Uterus (tissue), 4 donors: Measurements from ENCODE around the gene ACTBL2. TPM values are rescaled to one million over a fixed set of nuclear protein-coding genes. Genes with fewer than 3 reads are reported as not detected.

ENCODE experiments used
- DNase-seq, 2 donors: peaks; one replicate each; pipeline ENCODE4 v3.0.0-alpha.2; 2019 to 2020
- H3K27ac ChIP-seq, 2 donors: fragments of 200-600 bp; sonication (generic); 1 replicate in 1 of 2; 2 replicates in 1 of 2; pipeline ENCODE4 v1.5.1; 2016 to 2018
- H3K27me3 ChIP-seq, 2 donors: fragments of 200-600 bp; sonication (generic); one replicate each; pipeline ENCODE4 v1.5.1; 2018 to 2019; ENCODE audit warnings: control low read depth in 1 of 2
- H3K36me3 ChIP-seq, 2 donors: fragments of 200-600 bp; sonication (generic); one replicate each; pipeline ENCODE4 v1.5.1; 2019; ENCODE audit warnings: control low read depth in 1 of 2
- H3K4me1 ChIP-seq, 2 donors: fragments of 200-600 bp; sonication (generic); one replicate each; pipeline ENCODE4 v1.5.1; 2018 to 2019; ENCODE audit warnings: control low read depth in 1 of 2
- H3K4me3 ChIP-seq, 2 donors: fragments of 200-600 bp; sonication (generic); 1 replicate in 1 of 2; 2 replicates in 1 of 2; pipeline ENCODE4 v1.5.1; 2018 to 2019; ENCODE audit warnings: mild to moderate bottlenecking in 1 of 2
- H3K9me3 ChIP-seq, 2 donors: fragments of 200-600 bp; sonication (generic); one replicate each; pipeline ENCODE4 v1.5.1; 2019; ENCODE audit warnings: control low read depth in 1 of 2
- POLR2A ChIP-seq, 2 donors: fragments of 450-650 bp; IDR thresholded peaks; one replicate each; pipeline ENCODE4 v1.6.1; 2016; ENCODE audit warnings: antibody characterized with exemption in 2 of 2, mild to moderate bottlenecking in 1 of 2, moderate library complexity in 1 of 2
- intact Hi-C: fragments of 100-400 bp; cut with DNase I; formaldehyde crosslinking; loops from one replicate; pipeline ENCODE4 v1.15.1; 2023; ENCODE audit warnings: low total_unique reads
- total RNA-seq, 4 donors: library from RNA; depleted of rRNA in 3 of 4; stranded (reverse); fragments of >200 nt in 3 of 4; gene quantifications; one replicate each; pipeline versions ENCODE4 v1.1.0 to v1.2.4, GENCODE V29; 2014 to 2023
- TF ChIP-seq, protein P1 (sequence below), 4 experiments: fragments of 200-600 bp in 2 of 4; fragments of 450-650 bp in 2 of 4; sonication (generic) in 2 of 4; IDR thresholded peaks; one replicate each; pipeline ENCODE4 v1.5.1; 2016 to 2019; ENCODE audit warnings: antibody characterized with exemption in 4 of 4, mild to moderate bottlenecking in 2 of 4, moderate library complexity in 1 of 4
- donor health status: DM: yes; HTN: yes; CAD: no.

Gene ACTBL2
- total RNA-seq, 4 donors from 2014 or later = not detected

GRCh38 chr5:57458443-57458842, 24.2 kb downstream of the ACTBL2 start:
- no peak overlapping the region for H3K4me3 ChIP-seq
- no peaks in the 10 kb centered on the region for H3K27me3 ChIP-seq
- intact Hi-C loops = no loop called here
- TF ChIP-seq, protein P1, sequence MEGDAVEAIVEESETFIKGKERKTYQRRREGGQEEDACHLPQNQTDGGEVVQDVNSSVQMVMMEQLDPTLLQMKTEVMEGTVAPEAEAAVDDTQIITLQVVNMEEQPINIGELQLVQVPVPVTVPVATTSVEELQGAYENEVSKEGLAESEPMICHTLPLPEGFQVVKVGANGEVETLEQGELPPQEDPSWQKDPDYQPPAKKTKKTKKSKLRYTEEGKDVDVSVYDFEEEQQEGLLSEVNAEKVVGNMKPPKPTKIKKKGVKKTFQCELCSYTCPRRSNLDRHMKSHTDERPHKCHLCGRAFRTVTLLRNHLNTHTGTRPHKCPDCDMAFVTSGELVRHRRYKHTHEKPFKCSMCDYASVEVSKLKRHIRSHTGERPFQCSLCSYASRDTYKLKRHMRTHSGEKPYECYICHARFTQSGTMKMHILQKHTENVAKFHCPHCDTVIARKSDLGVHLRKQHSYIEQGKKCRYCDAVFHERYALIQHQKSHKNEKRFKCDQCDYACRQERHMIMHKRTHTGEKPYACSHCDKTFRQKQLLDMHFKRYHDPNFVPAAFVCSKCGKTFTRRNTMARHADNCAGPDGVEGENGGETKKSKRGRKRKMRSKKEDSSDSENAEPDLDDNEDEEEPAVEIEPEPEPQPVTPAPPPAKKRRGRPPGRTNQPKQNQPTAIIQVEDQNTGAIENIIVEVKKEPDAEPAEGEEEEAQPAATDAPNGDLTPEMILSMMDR (IDR thresholded peaks at IDR 0.05) = no peak
- no peak overlapping the region for H3K27ac ChIP-seq
- H3K36me3 ChIP-seq = no peaks in the 10 kb centered on the region
- H3K9me3 ChIP-seq = no peaks in the 10 kb centered on the region
- no peak for DNase-seq
- H3K4me1 ChIP-seq = no peaks in the 10 kb centered on the region

GRCh38 chr5:57456531-57457135, 26.0 kb downstream of the ACTBL2 start:
- H3K27me3 ChIP-seq = no peaks in the 10 kb centered on the region
- DNase-seq = no peak
- H3K4me3 ChIP-seq = no peak overlapping the region
- H3K36me3 ChIP-seq = no peaks in the 10 kb centered on the region
- no peak overlapping the region for H3K27ac ChIP-seq
- H3K9me3 ChIP-seq = no peaks in the 10 kb centered on the region
- no peaks in the 10 kb centered on the region for H3K4me1 ChIP-seq
- TF ChIP-seq, protein P1 (IDR thresholded peaks at IDR 0.05) = no peak
- TF ChIP-seq POLR2A (IDR thresholded peaks at IDR 0.05) = no peak
- intact Hi-C loops = no loop called here

DNA sequence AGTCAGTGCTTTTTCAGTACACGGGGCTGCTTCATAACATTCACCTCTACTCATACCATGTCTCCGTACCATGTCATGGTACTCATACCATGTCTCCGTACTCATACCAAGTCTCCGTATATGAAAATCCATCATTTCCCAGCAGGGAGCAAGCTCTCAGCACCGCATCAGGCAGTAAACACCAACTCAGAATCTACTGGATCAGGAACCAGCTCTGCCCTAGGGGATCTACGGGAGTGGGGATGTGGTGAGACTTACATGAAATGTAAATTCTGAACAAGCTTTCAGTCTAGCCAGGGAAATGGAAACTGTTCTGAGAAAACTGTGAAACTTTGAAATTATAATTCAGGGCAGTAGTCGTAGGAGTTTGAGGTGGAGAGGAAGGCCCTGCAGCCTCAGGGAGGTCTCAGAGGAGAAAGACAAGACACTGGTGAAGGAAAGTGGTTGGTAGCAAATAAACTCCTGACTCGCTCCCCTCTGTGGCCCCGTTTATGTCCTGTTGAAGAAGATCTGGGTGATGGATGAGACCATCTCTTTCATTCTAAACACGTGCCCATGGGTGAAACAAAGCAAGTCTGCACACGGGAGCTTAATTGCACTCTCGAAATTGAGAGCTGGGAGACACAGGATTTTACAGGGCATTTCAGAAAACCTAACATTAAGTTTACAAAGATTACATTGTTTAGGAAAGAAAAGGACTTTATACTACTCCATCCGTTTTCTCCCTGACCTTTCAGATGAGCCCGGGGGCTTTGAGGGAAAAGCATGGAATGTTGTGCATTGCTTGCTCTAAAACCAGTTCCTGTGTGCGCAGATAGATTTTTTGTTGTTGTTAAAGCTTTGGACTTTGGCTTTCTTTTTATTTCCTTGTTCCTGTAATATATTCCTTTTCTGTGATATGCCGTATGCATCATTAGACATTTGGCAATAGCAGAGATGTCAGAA, 26.8 kb downstream of the ACTBL2 start:
- H3K4me1 ChIP-seq = peaks cover 0 to 3% of the 10 kb centered on the region in 2 donors
- H3K36me3 ChIP-seq = no peaks in the 10 kb centered on the region
- H3K27ac ChIP-seq = no peak overlapping the region
- no peak overlapping the region for H3K4me3 ChIP-seq
- no peak for TF ChIP-seq POLR2A (IDR thresholded peaks at IDR 0.05)
- TF ChIP-seq, protein P1 (IDR thresholded peaks at IDR 0.05) = no peak
- no peak for DNase-seq
- no peaks in the 10 kb centered on the region for H3K27me3 ChIP-seq
- intact Hi-C loops = no loop called here
- H3K9me3 ChIP-seq = no peaks in the 10 kb centered on the region

- no peak for TF ChIP-seq POLR2A (IDR thresholded peaks at IDR 0.05)
- TF ChIP-seq, protein P1 (IDR thresholded peaks at IDR 0.05) = no peak
- no peaks in the 10 kb centered on the region for H3K27me3 ChIP-seq
- no peak for DNase-seq
- H3K36me3 ChIP-seq = no peaks in the 10 kb centered on the region
- peaks cover 0 to 3% of the 10 kb centered on the region in 2 donors for H3K4me1 ChIP-seq
- intact Hi-C loops = no loop called here
- no peaks in the 10 kb centered on the region for H3K9me3 ChIP-seq
- H3K27ac ChIP-seq = no peak overlapping the region
- H3K4me3 ChIP-seq = no peak overlapping the region
These were observed 27.7 kb downstream of the ACTBL2 start for GRCh38 chr5:57454896-57455295.

GRCh38 chr5:57453728-57454127, 28.9 kb downstream of the ACTBL2 start:
- no peak for DNase-seq
- intact Hi-C loops = no loop called here
- TF ChIP-seq POLR2A (IDR thresholded peaks at IDR 0.05) = no peak
- TF ChIP-seq, protein P1 (IDR thresholded peaks at IDR 0.05) = no peak
- H3K27me3 ChIP-seq = no peaks in the 10 kb centered on the region
- no peak overlapping the region for H3K27ac ChIP-seq
- no peaks in the 10 kb centered on the region for H3K9me3 ChIP-seq
- no peaks in the 10 kb centered on the region for H3K36me3 ChIP-seq
- H3K4me3 ChIP-seq = no peak overlapping the region
- peaks cover 0 to 3% of the 10 kb centered on the region in 2 donors for H3K4me1 ChIP-seq
